GM18951 (cell line): ENCODE measurements around the gene PDE1C.

Source experiments
- POLR2A ChIP-seq: IDR thresholded peaks from 4 replicates; pipeline ENCODE4 v1.6.1; 2011; ENCODE audit warnings: mild to moderate bottlenecking; ENCODE audit not compliant: insufficient read length, insufficient read depth; ENCODE audit errors: extremely low read depth
- in situ Hi-C: fragments of 300-500 bp; cut with MboI; formaldehyde crosslinking; loops from one replicate; pipeline ENCODE4 v1.12.0; 2022; ENCODE audit warnings: low sequenced_read_pairs, mixed read lengths, inconsistent platforms; ENCODE audit not compliant: unreplicated experiment

The PDE1C gene

DNA sequence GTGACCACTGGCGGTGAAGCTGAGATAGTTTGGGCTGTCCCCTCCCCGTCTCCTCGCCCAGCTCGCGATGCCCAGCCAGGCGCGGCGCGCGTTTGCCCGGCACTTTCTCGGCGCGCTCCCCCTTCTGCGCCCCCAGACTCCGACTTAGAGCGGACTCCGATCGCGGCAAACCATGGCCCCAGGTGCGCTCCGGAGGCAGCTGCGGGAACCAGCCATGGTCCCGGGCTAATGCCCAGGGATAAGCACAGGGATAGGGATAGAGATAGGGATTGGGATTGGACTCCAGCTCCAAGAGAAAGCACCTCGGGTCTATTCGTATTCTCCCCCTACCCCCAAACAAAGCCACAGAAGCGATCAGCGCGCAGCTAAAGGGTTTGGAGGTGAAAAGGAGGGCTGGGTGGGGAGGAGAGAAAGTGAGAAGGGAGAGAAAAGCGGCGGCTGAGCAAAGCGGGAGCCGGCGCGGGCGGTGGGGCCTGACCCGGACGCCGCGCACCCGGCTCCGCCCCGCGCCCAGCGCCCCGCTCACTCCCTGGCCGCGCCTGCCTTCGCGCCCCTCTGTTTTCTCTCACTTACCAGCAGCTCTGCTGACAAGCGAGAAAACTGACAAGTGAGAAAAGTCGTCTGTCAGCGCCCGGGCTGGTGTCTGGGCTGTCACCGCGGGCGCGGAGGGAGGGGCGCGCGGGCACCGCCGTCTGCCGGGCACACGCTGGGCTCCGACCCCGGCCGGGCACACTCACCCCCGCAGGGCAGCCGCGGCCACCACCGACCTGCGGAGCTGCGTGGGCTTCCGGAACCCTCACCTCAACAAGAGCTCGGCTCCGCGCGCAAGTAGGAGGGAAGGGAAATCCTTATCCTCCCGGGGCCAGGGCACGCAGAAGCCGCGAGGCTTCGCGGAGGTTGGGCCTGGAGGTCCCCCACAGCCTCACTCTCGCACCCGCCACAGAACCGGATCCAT, at the start of gene PDE1C:
TSS of gene PDE1C (minus strand) at position 2 of the 955 bp plus-strand sequence.
- TF ChIP-seq POLR2A = no peak
- in situ Hi-C loops = no loop called here

DNA sequence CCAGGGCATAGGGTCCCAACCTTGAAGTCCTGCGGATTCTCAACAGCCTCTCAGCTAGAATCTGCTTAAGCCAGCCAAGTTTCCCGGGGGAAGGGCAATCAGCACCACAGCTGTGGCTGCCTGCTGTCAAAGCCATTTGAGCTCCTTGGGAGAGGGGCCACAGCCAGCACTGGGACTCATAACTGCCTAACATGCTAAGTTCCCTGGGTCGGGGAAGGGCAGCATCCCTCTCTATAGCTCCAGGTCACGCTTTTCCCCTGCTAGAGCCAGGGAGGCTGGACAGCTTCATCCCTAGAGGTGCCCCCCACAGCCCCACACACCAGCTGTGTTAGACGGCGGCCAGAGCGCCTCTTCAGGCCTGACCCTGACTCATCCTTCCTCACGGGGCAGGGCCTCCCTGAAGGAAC, 49.6 kb upstream of the PDE1C start:
- no peak for TF ChIP-seq POLR2A
- in situ Hi-C loops = no loop called here

DNA sequence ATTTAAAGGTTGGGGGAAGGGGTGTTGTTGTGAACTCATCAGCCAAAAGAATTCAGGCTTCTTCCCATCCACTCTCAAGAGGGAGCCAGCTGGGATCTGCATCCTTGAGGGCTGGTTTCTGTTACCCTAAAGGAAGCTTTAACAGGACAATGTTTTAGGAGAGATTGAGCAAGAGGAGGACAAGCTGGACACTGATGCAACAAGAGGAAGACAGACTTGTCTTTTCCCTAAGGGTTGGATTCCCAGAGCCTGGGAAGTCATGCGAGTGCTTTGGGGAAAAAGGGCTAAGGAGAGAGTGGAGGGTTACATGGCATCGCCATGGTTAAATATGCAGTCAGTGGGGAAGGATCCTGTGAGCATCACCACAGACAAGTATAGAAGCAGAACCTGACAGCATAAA, 47.6 kb upstream of the PDE1C start:
- no peak for TF ChIP-seq POLR2A
- in situ Hi-C loops = no loop called here

DNA sequence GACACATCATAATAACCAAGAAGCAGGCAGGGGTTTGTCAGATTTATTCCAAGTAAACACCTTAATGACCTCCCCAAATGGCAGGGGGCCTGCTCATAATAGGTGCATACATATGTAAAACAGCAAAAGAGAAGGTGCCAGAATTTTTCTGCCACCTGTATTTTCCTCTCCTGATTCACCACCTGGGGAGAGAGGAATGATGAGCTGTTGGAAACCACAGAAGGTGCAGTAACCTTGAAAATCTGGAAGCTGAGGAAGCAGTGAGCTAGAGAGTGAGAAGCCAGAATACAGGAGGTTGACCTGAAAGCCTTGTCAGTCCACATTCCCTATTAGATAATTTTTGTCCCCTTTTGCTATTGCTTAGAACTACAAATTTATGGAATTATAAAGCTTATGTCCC, 46.2 kb upstream of the PDE1C start:
- no peak for TF ChIP-seq POLR2A
- in situ Hi-C loops = no loop called here

DNA sequence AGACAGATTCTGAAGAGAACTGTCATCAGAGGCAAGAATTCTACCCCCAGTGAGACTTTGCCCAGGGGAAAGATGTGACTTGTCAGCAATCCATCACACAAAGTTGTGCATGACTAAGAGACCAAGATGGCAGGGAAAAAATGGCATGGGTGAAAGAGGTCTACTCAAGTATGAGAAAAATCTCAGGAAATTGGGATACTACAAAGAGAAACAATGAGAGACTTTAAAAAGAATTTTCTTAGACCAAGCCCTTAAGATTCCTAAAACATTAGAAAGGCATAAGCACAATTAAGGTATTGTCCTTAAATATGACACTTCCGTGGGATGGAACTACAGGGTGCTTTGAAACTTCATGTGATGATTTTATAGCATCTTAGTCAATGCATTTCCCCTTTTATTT, 45.6 kb upstream of the PDE1C start:
- TF ChIP-seq POLR2A = no peak
- in situ Hi-C loops = no loop called here

DNA sequence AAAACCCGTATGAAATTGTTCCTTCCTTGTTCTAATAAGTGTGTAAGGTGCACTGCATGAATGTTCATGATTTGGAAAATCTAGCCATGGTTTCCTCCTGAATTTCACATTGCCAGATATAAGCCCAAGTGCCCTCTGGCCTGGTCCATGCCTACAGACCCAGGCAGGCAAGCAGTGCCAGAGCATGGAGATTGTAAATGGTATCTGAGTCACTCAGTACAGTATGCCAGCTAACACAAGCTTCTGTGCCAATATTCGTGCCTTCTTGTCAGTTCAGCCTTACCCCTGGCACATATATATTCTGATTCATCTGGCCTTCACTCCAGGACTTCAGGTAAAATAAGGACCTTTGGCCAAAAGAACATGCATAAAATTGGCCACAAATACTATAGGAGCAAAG, 38.4 kb upstream of the PDE1C start:
- in situ Hi-C loops = no loop called here
- no peak for TF ChIP-seq POLR2A

DNA sequence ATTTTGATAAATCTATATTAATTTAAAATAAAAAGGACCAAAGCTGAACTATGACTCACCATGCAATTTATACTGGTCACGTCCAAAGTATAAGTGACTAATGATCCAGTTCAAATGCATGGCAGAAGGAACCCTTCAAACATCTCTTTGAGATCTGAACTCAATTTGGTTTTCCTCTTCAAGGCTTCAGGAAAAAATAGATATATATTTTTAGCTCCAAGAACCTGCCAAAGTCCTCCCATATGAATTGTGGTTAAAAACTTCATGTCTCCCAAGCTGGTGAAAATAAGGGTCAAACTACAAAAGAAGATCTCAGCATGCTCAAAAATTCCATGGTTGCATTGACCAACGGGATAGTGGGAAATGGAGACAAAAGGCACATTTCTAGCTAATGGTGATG, 34.6 kb upstream of the PDE1C start:
- in situ Hi-C loops = no loop called here
- TF ChIP-seq POLR2A = no peak

DNA sequence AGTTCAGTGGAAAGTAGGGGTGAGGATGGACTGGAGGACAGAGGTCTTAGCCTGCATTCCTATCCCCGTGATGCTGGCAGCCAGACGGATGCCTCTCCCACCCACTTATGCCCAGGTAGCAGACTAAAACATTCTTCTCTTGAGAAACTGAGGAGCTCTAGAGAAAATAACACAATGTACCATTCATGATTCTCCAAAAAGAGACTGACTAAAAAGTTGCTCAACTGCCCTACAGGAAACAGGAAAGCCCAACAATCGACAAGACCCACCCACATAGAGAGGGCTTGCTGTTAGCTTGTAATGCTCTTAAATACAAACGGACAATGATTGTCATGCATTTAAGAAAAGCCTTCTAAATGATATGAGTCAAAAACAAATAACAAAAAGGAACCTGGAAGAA, 33.2 kb upstream of the PDE1C start:
- in situ Hi-C loops = no loop called here
- no peak for TF ChIP-seq POLR2A

DNA sequence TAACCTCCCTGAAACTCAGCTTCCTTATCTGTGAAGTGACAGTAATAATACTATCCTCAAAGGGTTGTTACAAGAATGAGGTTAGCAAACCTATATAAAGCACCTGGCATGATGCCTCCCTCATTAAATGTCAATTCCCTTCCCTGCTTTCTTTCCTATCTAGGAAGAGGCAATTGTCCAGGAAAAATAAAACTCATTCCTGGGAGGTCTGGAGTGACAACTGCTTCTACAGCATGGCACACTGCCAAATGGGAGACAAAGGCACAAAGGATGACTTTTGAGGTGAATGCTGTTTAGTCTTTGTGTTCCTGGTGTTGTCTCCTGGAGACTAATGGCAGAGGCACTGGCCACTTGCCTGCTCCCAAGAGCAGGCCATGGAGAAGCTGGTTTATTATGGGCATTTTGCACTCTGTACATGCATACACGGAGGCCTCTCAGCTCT, 32.2 kb upstream of the PDE1C start:
- no peak for TF ChIP-seq POLR2A
- in situ Hi-C loops = no loop called here

DNA sequence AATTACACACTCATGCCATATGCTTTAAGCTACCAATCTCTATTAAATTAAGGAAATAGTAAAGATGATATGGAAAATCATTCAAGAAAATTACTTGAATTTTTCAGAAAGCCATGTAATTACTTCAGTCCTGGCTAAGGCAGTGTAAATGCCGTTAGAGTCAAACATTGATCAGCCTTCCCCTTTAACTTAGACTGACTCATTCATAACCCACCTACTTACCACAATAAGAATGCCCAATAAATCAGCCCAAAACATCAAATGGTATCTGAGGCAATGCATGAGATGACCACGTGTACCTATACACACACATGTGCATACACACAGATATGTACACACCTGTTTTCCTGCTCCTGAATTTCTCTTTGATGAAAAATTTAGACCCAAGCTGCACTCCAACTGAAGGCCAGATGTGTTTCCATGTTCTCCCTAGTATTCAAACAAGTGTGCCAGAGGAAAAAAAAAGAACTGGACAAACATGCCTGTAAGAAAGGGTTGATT, 30.2 kb upstream of the PDE1C start:
- in situ Hi-C loops = no loop called here
- no peak for TF ChIP-seq POLR2A

DNA sequence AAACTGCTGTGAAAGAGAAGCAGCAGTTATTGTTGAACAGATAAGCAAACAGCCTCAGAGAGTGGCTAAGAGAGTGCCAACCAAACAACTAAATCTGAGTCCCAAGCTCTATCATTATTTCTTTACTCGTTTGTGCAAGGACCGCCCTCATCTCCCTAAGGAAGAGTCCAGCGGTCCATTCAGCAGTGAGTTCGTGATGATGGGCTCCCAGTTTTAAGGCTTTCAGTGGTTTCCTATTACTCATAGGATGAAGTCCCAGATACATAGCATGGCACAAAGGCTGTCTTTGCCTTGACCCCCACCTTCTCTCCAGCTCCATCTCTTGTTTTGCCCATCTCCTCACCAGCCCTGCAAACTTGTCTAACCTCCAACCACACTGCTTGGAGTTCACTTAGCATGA, 24.3 kb upstream of the PDE1C start:
- no peak for TF ChIP-seq POLR2A
- in situ Hi-C loops = no loop called here

DNA sequence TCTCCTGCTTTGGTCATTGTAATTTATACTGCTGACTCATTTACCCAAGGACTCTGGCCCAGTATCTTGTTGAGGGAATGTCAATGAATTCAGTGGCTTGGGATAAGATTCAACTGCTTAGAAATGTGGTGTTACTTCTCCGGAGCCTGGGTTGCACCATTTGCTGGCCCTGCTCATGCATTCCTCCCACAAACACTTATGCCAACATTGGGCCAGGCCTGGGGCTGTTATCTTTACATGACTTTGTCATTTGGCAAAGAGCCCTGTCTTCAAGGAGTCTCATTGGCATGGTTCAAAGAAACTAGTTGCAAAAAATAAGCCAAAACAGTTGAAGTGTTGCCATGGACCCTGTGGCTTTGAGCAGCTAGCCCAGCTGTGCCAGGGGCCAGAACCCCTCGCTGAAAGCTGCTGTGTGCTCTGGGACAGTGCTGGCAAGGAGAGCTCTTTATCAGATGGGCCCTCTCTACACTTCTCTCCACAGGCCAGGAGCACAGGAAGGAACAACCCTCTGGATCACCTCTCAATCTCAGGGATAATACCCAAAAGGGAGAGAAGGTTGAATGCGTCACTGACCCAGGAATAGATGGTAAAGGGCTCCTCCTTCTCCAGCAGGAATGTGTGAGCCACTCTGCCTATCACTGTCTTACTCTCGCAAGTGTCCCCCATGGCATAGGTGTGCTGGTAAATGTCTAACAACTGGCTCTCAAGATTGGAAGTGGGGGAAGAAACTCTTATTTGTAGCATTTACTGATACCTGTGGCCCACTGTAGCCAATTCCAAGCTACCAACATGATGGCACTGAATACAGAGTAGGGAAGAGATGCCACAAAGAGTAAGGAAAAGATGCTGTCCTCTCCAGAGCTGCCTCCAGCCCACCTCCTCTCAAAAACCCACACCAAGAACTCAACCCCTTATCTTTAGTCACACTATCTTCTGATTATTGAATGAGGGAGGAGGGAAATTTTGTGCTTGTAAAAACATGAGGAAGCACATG, 23.5 kb upstream of the PDE1C start:
- in situ Hi-C loops = no loop called here
- no peak for TF ChIP-seq POLR2A

DNA sequence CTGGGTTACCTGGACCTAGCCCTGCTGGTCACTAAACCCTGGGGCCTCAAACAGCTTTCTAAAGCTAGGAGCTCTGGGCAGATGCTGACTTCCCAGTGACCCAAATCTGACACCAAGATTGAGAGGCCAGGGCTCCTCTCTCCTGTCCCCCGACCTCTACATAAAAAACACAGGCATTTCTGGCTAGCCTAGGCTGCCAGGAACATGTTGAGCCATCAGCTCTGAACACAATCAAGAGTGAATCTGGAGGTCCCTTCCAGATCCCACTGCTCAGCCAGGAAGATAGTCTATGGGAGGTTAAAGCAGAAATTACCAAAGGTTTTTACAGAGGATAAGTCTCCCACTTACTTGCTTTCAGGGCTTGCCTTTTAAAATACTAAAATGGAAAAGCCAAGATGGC, 22.1 kb upstream of the PDE1C start:
- in situ Hi-C loops = no loop called here
- no peak for TF ChIP-seq POLR2A
